ENCODE results near the gene KANK2.
"Not testable (repeated sequence)": the region's sequence is repeated elsewhere in the genome, so short reads cannot be mapped to it uniquely, and the experiment has no call there.

KANK2 gene

GRCh38 chr19:11198175-11198534 lies 810 bp upstream of the KANK2 start:
- Mint-ChIP-seq H3K4me3 (peak overlapping the region; percentile 68), H3K36me3 (peaks cover 1% of the 10 kb centered on the region), H3K27me3 (peaks cover 15% of the 10 kb centered on the region), H3K9me3 (no peaks in the 10 kb centered on the region), H3K27ac (no peak overlapping the region), H3K4me1 (peaks cover 15% of the 10 kb centered on the region)
- DNase-seq (ENCODE audit: low spot score in 2 of 2) (no peak), ATAC-seq (ENCODE audit: low read depth) (no peak)

GRCh38 chr19:11196406-11197287 lies 698 bp downstream of the KANK2 start:
- no peak overlapping the region for H3K27ac Mint-ChIP-seq
- H3K36me3 Mint-ChIP-seq = peaks cover 1% of the 10 kb centered on the region
- H3K27me3 Mint-ChIP-seq = peaks cover 16% of the 10 kb centered on the region
- no peaks in the 10 kb centered on the region for H3K9me3 Mint-ChIP-seq
- H3K4me1 Mint-ChIP-seq = peaks cover 13% of the 10 kb centered on the region
- DNase-seq (ENCODE audit: low spot score in 2 of 2) = peak in 1 of 2 donors; percentile 32
- ATAC-seq (ENCODE audit: low read depth) = no peak
- H3K4me3 Mint-ChIP-seq = peak overlapping the region; percentile 81

DNA sequence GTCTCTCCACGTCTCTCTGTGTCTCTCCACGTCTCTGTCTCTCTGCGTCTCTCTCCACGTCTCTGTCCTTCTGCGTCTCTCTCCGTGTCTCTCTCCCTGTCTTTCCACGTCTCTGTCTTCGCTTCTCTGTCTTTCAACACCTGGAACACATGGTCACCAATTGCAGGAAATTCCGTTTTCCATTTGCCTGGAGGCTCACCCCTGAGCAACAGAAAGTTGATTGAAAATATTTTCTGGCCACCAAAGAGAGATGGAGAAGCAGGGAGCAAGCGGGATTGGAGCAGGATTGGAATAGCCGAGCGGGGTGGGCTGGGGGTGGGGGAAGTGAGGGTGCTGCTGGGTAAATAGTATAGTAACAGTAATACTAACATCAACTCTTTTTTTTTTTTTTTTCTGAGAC lies 1.7 kb downstream of the KANK2 start:
- H3K27me3 Mint-ChIP-seq = peaks cover 16% of the 10 kb centered on the region
- no peak overlapping the region for H3K27ac Mint-ChIP-seq
- peak overlapping the region; percentile 9 for H3K4me3 Mint-ChIP-seq
- H3K36me3 Mint-ChIP-seq = peaks cover 1% of the 10 kb centered on the region
- DNase-seq (ENCODE audit: low spot score in 2 of 2) (no peak), ATAC-seq (ENCODE audit: low read depth) (no peak)
- H3K9me3 Mint-ChIP-seq = no peaks in the 10 kb centered on the region
- H3K4me1 Mint-ChIP-seq = peaks cover 13% of the 10 kb centered on the region

- H3K4me3 Mint-ChIP-seq = no peak overlapping the region
- no peak overlapping the region for H3K27ac Mint-ChIP-seq
- peaks cover 13% of the 10 kb centered on the region for H3K4me1 Mint-ChIP-seq
- DNase-seq (ENCODE audit: low spot score in 2 of 2) = no peak
- H3K9me3 Mint-ChIP-seq = no peaks in the 10 kb centered on the region
- no peak for ATAC-seq (ENCODE audit: low read depth)
- H3K27me3 Mint-ChIP-seq = peaks cover 16% of the 10 kb centered on the region
- peaks cover 1% of the 10 kb centered on the region for H3K36me3 Mint-ChIP-seq
These were observed 2.4 kb downstream of the KANK2 start for GRCh38 chr19:11194656-11195558.

- H3K27ac Mint-ChIP-seq = no peak overlapping the region
- H3K36me3 Mint-ChIP-seq = peaks cover 1% of the 10 kb centered on the region
- DNase-seq (ENCODE audit: low spot score in 2 of 2) (no peak), ATAC-seq (ENCODE audit: low read depth) (no peak)
- H3K27me3 Mint-ChIP-seq = peaks cover 16% of the 10 kb centered on the region
- no peaks in the 10 kb centered on the region for H3K9me3 Mint-ChIP-seq
- no peak overlapping the region for H3K4me3 Mint-ChIP-seq
- peaks cover 13% of the 10 kb centered on the region for H3K4me1 Mint-ChIP-seq
These were observed 3.2 kb downstream of the KANK2 start for GRCh38 chr19:11194173-11194572.

DNA sequence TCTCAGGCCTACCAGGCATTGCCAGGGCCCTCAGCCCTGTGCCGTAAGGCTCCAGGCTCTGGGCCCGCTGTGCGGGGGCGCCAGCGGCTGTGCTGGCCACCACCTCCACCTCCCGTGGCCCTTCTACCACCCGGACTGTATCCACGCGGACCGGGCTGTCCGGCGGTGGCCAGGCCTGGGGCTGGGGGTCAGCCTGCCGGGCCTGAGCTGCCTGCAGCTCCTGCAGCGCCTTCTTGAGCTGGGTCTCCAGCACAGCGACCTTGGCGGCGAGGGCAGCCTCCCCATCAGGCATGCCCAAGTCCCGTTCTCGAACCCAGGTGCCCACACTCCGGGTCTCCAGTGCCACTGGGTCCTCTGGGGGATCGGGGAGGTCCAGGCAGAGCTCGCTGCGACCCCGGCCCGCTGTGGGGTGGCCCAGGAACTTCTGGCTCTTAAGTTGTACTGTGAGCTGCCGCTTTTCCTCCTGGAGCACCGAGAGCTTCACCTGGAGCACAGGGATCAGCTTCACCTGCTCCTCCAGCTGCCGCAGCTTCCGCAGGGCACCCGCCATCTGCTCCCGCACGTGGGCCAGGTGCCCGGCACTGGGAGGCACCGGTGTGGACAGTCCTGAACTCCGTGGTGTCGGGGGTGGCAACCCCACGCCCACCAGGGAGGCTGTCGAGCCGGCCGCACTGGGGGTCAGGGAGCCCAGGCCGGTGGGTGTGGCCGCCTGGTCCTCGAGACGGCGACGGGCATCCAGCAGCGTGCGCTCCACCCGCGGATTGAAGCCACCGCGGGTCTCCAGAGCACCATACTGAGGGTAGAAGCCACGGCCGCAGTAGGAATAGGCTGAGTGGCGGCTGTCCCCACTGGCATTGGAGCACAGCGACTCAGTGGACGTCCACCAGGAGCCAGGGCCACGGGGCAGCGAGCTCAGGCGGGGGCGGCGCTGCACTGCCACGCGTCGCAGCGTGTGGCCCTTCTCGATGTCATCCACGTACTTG lies 4.1 kb downstream of the KANK2 start:
- no peak overlapping the region for H3K27ac Mint-ChIP-seq

DNA sequence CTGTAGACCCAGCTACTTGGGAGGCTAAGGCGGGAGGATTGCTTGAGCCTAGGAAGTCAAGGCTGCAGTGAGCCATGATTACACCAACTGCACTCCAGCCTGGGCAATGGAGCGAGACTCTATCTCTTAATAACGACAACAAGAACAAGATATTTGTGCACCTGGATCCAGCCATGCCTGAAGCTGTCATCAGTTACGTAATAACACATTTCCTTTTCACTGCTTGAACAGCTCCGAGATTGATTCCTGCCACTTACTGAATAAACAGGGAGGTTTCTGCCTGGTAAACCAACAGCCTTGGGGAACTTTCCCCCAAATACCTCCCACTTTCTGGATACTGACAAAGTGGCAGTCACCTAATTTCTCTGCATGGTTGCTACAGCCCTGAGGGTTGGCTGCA lies 5.4 kb downstream of the KANK2 start:
- Mint-ChIP-seq H3K4me1 (peaks cover 8% of the 10 kb centered on the region), H3K36me3 (peaks cover 1% of the 10 kb centered on the region), H3K27me3 (peaks cover 13% of the 10 kb centered on the region), H3K27ac (no peak overlapping the region), H3K9me3 (no peaks in the 10 kb centered on the region), H3K4me3 (no peak overlapping the region)
- ATAC-seq (ENCODE audit: low read depth) (peak; percentile 45), DNase-seq (ENCODE audit: low spot score in 2 of 2) (no peak)

More for the DNA sequence above, 4.1 kb downstream of the KANK2 start:
- ATAC-seq (ENCODE audit: low read depth) = no peak
- H3K9me3 Mint-ChIP-seq = no peaks in the 10 kb centered on the region
- peaks cover 16% of the 10 kb centered on the region for H3K27me3 Mint-ChIP-seq
- H3K4me3 Mint-ChIP-seq = no peak overlapping the region
- DNase-seq (ENCODE audit: low spot score in 2 of 2) = no peak
- peaks cover 13% of the 10 kb centered on the region for H3K4me1 Mint-ChIP-seq
- H3K36me3 Mint-ChIP-seq = peaks cover 1% of the 10 kb centered on the region

DNA sequence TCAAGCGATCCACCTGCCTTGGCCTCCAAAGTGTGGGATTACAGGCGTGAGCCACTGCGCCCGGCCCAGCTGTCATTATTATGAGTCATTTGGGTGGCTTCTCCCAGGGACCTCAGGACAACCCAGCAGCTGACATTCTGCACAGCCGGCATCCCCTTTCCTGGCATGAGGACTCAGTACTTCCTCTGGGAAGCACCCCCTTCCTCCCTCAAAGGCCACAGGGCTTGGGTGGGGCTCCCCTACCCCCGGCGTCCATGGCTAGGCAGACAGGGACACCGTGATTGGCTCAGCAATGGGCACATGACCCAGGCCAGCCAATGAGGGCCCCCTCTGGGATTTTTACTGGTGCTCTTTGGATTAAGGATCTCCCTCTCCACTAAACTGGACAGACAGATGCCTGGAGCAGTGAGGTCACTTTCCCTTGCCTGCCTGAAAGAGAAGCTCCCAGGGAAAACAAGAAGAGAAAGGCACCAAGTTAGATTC lies 6.0 kb downstream of the KANK2 start:
- Mint-ChIP-seq H3K9me3 (no peaks in the 10 kb centered on the region), H3K27ac (no peak overlapping the region), H3K4me1 (peaks cover 3% of the 10 kb centered on the region), H3K4me3 (no peak overlapping the region), H3K27me3 (peaks cover 14% of the 10 kb centered on the region), H3K36me3 (no peaks in the 10 kb centered on the region)
- ATAC-seq (ENCODE audit: low read depth) = no peak
- no peak for DNase-seq (ENCODE audit: low spot score in 2 of 2)

DNA sequence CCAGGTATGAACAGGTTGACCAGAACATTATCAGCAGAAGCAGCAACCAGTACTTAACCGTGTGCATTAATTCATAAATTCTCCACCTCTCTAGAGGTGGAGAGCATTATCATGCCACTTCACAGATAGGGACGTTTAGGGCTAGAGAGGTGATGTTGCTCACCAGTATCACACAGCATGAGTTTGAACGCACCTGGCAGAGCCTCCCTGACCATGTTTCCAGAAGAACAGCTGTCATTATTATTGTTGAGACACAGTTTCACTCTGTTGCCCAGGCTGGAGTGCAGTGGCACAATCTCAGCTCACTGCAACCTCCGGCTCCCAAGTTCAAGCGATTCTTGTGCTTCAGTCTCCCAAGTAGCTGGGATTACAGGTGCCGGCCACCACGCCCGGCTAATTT lies 6.8 kb downstream of the KANK2 start:
- Mint-ChIP-seq H3K27me3 (peaks cover 14% of the 10 kb centered on the region), H3K27ac (no peak overlapping the region), H3K4me3 (no peak overlapping the region), H3K4me1 (peaks cover 1% of the 10 kb centered on the region), H3K36me3 (no peaks in the 10 kb centered on the region), H3K9me3 (no peaks in the 10 kb centered on the region)
- DNase-seq (ENCODE audit: low spot score in 2 of 2) = no peak
- ATAC-seq (ENCODE audit: low read depth) = no peak

DNA sequence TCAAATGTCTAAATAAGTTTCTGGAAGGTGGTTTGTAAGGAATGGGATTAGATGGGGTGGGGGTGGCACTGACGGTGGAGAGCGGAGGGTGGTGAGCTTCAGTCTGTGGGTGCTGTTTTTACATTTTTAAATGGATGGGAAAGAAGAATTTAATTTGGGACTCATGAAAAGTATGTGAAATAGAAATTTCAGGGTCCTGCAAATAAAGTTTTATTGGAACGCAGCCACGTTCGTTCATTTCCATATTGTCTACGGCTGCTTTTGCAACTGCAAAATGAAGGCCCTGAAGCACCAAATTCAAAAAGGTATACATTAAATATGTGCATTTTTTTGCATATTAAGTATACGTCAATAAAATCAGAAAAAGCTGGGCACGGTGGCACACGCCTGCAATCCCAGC lies 9.9 kb downstream of the KANK2 start:
- Mint-ChIP-seq H3K4me3 (no peak overlapping the region), H3K27ac (no peak overlapping the region), H3K36me3 (no peaks in the 10 kb centered on the region), H3K9me3 (no peaks in the 10 kb centered on the region), H3K4me1 (no peaks in the 10 kb centered on the region), H3K27me3 (peaks cover 13% of the 10 kb centered on the region)
- DNase-seq (ENCODE audit: low spot score in 2 of 2) (no peak), ATAC-seq (ENCODE audit: low read depth) (no peak)

DNA sequence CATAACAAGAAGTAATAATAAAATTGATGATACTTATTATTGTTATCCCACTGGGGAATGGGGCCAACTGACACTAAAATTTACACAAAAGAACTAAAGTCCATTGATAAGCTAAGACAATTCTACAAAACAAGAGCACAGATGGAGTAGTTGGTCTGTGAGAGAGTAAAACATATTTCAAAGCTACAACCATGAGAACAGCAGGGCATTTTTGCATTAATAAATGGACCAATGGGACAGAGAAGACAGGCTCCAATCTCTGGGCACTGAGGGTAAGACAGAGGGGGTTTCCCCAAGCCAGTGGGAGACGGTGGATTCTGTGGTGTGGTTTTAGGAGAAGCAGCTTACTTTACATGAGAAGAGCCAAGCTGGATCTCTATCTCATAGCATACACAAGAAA lies 14.4 kb downstream of the KANK2 start:
- no peaks in the 10 kb centered on the region for H3K9me3 Mint-ChIP-seq
- H3K36me3 Mint-ChIP-seq = no peaks in the 10 kb centered on the region
- no peak for ATAC-seq (ENCODE audit: low read depth)
- no peak overlapping the region for H3K4me3 Mint-ChIP-seq
- H3K27ac Mint-ChIP-seq = no peak overlapping the region
- peaks cover 21% of the 10 kb centered on the region for H3K27me3 Mint-ChIP-seq
- DNase-seq (ENCODE audit: low spot score in 2 of 2) = no peak
- H3K4me1 Mint-ChIP-seq = peaks cover 9% of the 10 kb centered on the region

GRCh38 chr19:11181488-11181887 lies 15.9 kb downstream of the KANK2 start:
- H3K4me3 Mint-ChIP-seq = no peak overlapping the region
- DNase-seq (ENCODE audit: low spot score in 2 of 2) (no peak), ATAC-seq (ENCODE audit: low read depth) (no peak)
- H3K36me3 Mint-ChIP-seq = no peaks in the 10 kb centered on the region
- H3K27me3 Mint-ChIP-seq = peaks cover 23% of the 10 kb centered on the region
- no peak overlapping the region for H3K27ac Mint-ChIP-seq
- H3K9me3 Mint-ChIP-seq = no peaks in the 10 kb centered on the region
- peaks cover 9% of the 10 kb centered on the region for H3K4me1 Mint-ChIP-seq

GRCh38 chr19:11180975-11181374 lies 16.4 kb downstream of the KANK2 start:
- ATAC-seq (ENCODE audit: low read depth); H3K4me3 Mint-ChIP-seq; H3K9me3 Mint-ChIP-seq; H3K4me1 Mint-ChIP-seq; DNase-seq (ENCODE audit: low spot score in 2 of 2); H3K27ac Mint-ChIP-seq; H3K36me3 Mint-ChIP-seq: not testable (repeated sequence)
- H3K27me3 Mint-ChIP-seq = peaks cover 20% of the 10 kb centered on the region

Measured in memory B cell (primary cell).